Measurements from ENCODE around the gene PWWP2A.
A peak's percentile ranks its signal among the peaks of the same experiment; 100 is the strongest.
"Not testable (repeated sequence)": the region's sequence is repeated elsewhere in the genome, so short reads cannot be mapped to it uniquely, and the experiment has no call there.

Gene PWWP2A

GRCh38 chr5:160119142-160119904 lies at the start of gene PWWP2A:
Gene PWWP2A, minus strand, starts transcription at chr5:160119450. Its CDS starts 62 bp downstream, at chr5:160119388.
- DNase-seq, result peak; percentile 98

- DNase-seq, result no peak
Measured at GRCh38 chr5:160167624-160168165, 48.4 kb upstream of the PWWP2A start.

GRCh38 chr5:160166973-160167623 lies 47.8 kb upstream of the PWWP2A start:
- DNase-seq, result no peak

- no peak for DNase-seq
Measured at GRCh38 chr5:160166069-160166972, 47.1 kb upstream of the PWWP2A start.

- no peak for DNase-seq
Measured at GRCh38 chr5:160165137-160166068, 46.2 kb upstream of the PWWP2A start.

- no peak for DNase-seq
Measured at GRCh38 chr5:160162910-160163309, 43.7 kb upstream of the PWWP2A start.

GRCh38 chr5:160161626-160162025 lies 42.4 kb upstream of the PWWP2A start:
- no peak for DNase-seq

GRCh38 chr5:160160875-160161274 lies 41.6 kb upstream of the PWWP2A start:
- DNase-seq, result not testable (repeated sequence)

GRCh38 chr5:160159991-160160792 lies 40.9 kb upstream of the PWWP2A start:
- no peak for DNase-seq

- DNase-seq, result no peak
Measured at GRCh38 chr5:160158087-160158486, 38.8 kb upstream of the PWWP2A start.

- DNase-seq, result no peak
Measured at GRCh38 chr5:160155017-160155750, 35.9 kb upstream of the PWWP2A start.

GRCh38 chr5:160152901-160153300 lies 33.7 kb upstream of the PWWP2A start:
- no peak for DNase-seq

GRCh38 chr5:160152287-160152686 lies 33.0 kb upstream of the PWWP2A start:
- no peak for DNase-seq

- no peak for DNase-seq
Measured at GRCh38 chr5:160151017-160151416, 31.8 kb upstream of the PWWP2A start.

- DNase-seq, result no peak
Measured at GRCh38 chr5:160150381-160150780, 31.1 kb upstream of the PWWP2A start.

- not testable (repeated sequence) for DNase-seq
Measured at GRCh38 chr5:160144436-160144835, 25.2 kb upstream of the PWWP2A start.

- no peak for DNase-seq
Measured at GRCh38 chr5:160134332-160134731, 15.1 kb upstream of the PWWP2A start.

- no peak for DNase-seq
Measured at GRCh38 chr5:160133918-160134304, 14.7 kb upstream of the PWWP2A start.

- no peak for DNase-seq
Measured at GRCh38 chr5:160133071-160133917, 14.0 kb upstream of the PWWP2A start.
